Mesodermal cell (in vitro differentiated cells): ENCODE data around the gene PRR23E.

ENCODE experiments used
- H3K27ac ChIP-seq: 2 replicates; pipeline ENCODE4 v1.7.0; 2013; ENCODE audit warnings: mild to moderate bottlenecking, low read depth, low read length, moderate library complexity; ENCODE audit not compliant: severe bottlenecking
- H3K36me3 ChIP-seq: 2 replicates; pipeline ENCODE4 v1.7.1; 2013; ENCODE audit warnings: mild to moderate bottlenecking, low read length, moderate library complexity; ENCODE audit not compliant: control insufficient read depth, insufficient read depth
- H3K4me1 ChIP-seq: one replicate; pipeline ENCODE4 v1.7.1; 2013; ENCODE audit warnings: mild to moderate bottlenecking, low read length; ENCODE audit not compliant: insufficient read depth, control insufficient read depth, poor library complexity, severe bottlenecking
- H3K4me3 ChIP-seq: 2 replicates; pipeline ENCODE4 v1.7.0; 2013; ENCODE audit warnings: low read length, control low read depth, mild to moderate bottlenecking; ENCODE audit not compliant: insufficient read depth, poor library complexity, severe bottlenecking; ENCODE audit errors: extremely low read depth
- H3K9me3 ChIP-seq: 2 replicates; pipeline ENCODE4 v1.7.1; 2013; ENCODE audit warnings: mild to moderate bottlenecking, low read length, moderate library complexity; ENCODE audit not compliant: control insufficient read depth
- WGBS, 2 experiments: methylation state at CpG; one replicate each; pipeline ENCODE4 v1.1.5; 2013; ENCODE audit warnings: missing lambda C conversion rate in 2 of 2; ENCODE audit not compliant: insufficient coverage in 2 of 2; 5-methylcytosine and 5-hydroxymethylcytosine counted together

Gene PRR23E

DNA sequence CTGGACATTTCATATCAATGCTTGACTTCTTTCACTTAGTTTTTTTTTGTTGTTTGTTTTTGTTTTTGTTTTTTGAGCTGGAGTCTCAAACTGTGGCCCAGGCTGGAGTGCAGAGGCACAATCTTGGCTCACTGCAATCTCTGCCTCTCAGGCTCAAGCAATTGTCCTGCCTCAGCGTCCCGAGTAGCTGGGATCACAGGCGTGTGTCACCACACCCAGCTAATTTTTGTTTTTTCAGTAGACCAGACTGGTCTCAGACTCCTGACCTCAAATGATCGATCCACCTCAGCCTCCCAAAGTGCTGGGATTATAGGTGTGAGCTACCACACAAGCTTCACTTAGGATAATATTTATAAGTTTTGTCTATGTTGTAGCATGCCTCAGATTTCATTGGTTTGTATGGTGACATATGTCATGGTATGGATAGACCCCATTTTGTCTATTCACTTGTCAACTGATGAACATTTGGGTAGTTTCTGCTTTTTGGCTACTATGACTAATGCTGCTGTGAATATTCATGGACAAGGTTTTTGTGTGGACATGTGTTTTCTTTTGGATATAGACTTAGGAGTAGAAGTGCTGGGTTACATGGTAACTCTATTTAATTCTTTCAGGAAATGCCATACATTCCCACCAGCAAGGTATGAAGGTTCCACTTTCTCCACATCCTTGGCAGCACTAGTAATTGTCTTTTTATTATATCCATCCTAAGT, 6.8 kb upstream of the PRR23E start:
- Histone ChIP-seq H3K4me1 (no peaks in the 10 kb centered on the region), H3K4me3 (no peak overlapping the region), H3K9me3 (no peaks in the 10 kb centered on the region), H3K27ac (no peak overlapping the region), H3K36me3 (no peaks in the 10 kb centered on the region)
- WGBS, 2 experiments = 89 to 94% methylated on average over 2 to 3 of the region's 4 CpGs

DNA sequence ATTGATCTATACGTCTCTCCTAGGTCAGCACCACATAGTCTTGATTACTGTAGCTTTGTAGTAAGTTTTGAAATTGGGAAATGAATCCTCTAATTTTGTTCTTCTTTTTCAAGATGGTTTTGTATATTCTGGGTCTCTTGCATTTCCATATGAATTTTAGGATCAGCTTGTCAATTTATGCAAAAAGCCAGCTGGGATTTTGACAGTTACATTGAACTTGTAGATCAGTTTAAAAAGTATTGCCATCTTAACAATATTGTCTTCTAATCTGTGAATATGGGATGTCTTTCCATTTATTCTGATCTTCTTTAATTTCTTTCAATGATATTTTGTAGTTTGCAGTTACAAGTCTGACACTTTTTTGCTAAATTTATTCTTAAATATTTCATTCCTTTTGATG, 5.6 kb upstream of the PRR23E start:
- H3K4me3 ChIP-seq = no peak overlapping the region
- H3K36me3 ChIP-seq = no peaks in the 10 kb centered on the region
- H3K27ac ChIP-seq = no peak overlapping the region
- no peaks in the 10 kb centered on the region for H3K9me3 ChIP-seq
- H3K4me1 ChIP-seq = no peaks in the 10 kb centered on the region
- 83% methylated on average over 1 of the region's 1 CpG; no CpG with 5 or more reads in 1 of the 2 experiments for WGBS, 2 experiments

DNA sequence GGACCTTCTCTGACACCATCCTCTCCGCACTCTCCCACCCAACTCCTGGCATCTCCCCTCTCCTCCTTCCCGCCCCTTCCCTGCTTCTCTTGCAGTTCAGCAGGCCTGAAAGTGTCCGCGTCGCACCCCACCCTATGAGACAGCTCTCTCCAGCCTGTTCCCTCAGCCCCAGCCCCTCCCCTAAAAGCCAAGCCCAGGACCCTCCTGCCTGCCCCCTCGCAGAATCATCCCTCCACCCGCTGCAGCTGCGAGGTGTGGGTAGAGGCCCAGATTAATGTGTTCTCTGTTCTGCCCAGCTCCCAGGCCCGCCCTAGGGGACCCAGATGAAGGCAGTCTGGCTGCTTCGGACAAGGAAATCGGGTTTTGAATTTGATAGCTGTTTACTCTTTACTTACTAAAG, 410 bp downstream of the PRR23E start:
- no peaks in the 10 kb centered on the region for H3K9me3 ChIP-seq
- no peak overlapping the region for H3K4me3 ChIP-seq
- 79 to 91% methylated on average over 6 to 8 of the region's 11 CpGs for WGBS, 2 experiments
- H3K27ac ChIP-seq = no peak overlapping the region
- peaks cover 3% of the 10 kb centered on the region for H3K4me1 ChIP-seq
- H3K36me3 ChIP-seq = no peaks in the 10 kb centered on the region

DNA sequence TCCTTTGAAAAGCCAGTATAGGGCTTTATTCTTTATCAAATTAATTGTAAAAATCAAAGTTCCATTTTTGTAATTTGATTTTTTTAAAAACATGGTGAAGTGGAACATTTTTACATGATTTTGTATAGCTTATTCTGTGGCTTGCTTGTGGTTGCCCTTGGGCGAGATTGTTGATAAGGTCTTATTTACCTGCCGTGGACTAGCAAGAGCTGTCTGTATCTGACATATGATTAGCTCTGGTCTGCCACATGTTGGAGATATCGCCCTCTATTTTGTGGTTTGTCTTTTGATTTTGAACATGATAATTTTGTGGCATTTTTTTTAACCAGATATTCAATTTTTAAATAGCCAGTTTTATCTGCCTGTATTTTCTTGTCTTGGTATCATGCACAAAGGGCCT, 844 bp downstream of the PRR23E start:
- H3K27ac ChIP-seq = no peak overlapping the region
- H3K9me3 ChIP-seq = no peaks in the 10 kb centered on the region
- 78 to 100% methylated on average over 1 to 2 of the region's 3 CpGs for WGBS, 2 experiments
- H3K4me3 ChIP-seq = no peak overlapping the region
- H3K4me1 ChIP-seq = peaks cover 3% of the 10 kb centered on the region
- no peaks in the 10 kb centered on the region for H3K36me3 ChIP-seq

DNA sequence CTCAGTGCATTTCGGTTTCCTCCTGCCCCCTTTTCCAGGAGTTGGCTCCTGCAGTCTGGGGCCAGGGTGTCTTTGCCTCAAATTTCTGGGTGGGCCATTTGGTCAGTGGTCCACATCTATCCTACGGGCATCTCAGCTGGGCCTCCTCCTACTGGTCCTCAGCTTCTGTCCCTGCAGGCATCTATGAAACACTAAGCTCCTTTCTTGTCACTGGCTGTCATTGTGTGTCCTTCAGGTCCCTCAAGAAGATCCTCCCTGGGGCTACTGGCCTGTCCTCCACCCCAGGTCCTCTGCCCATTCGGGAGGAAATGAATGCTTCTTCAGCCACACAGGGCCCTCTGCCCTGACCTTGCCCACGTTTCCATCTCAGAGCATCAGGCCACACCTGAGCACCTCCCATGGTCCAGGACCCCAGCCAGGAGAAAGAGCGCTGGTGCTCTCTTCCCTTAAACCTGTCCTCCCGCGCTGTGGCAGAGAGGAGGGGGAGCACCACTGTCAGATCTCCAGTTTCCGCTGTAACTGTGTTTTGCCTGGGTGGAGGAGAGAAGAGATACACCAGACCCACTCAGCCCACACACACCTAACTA, 1.8 kb downstream of the PRR23E start:
- no peaks in the 10 kb centered on the region for H3K9me3 ChIP-seq
- 88 to 91% methylated on average over 4 to 6 of the region's 8 CpGs for WGBS, 2 experiments
- H3K27ac ChIP-seq = no peak overlapping the region
- H3K4me3 ChIP-seq = no peak overlapping the region
- H3K36me3 ChIP-seq = no peaks in the 10 kb centered on the region
- H3K4me1 ChIP-seq = peaks cover 3% of the 10 kb centered on the region

DNA sequence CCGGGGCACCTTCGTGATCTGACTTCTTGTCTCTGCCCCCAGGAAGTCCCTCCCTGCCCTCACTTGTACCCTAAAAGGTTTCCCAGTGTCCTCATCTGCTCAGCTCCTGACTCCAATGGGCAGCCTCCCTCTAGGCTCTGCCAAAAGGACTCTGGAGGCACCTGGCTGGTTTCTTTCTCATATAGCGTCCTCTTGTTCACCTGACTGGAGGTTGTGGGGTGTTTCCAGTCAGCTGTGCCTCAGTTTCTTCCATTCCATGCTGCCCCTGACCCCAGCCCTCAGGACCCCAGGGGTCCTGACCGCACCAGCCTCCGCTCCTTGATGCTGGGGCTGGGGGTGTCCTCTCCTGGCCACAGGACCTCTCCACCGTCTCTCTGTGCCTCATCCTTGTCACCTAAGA, 2.5 kb downstream of the PRR23E start:
- no peak overlapping the region for H3K4me3 ChIP-seq
- no peaks in the 10 kb centered on the region for H3K36me3 ChIP-seq
- H3K27ac ChIP-seq = no peak overlapping the region
- peaks cover 3% of the 10 kb centered on the region for H3K4me1 ChIP-seq
- 79 to 88% methylated on average over 3 to 6 of the region's 6 CpGs for WGBS, 2 experiments
- no peaks in the 10 kb centered on the region for H3K9me3 ChIP-seq

DNA sequence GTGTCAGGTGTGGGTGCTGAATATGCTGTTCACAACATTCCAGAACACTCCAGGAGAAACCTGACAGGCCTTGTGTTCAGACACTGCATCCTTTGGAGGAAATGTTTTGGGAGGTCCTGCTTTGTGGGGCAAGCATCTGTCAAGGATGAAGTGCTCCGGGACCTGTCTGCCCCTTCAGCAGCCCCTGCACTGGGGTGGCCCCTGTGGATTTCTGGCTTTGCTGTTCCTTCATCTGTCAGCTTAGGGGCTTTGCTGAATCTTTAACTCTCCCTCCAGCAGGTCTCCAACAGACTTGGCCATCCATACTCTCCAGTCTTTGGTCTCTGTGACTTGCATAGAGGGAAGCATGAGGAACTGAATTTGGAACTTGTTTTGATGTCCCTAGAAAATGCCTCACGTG, 3.1 kb downstream of the PRR23E start:
- 85 to 100% methylated on average over 1 of the region's 2 CpGs for WGBS, 2 experiments
- H3K4me3 ChIP-seq = no peak overlapping the region
- H3K27ac ChIP-seq = no peak overlapping the region
- H3K36me3 ChIP-seq = no peaks in the 10 kb centered on the region
- H3K4me1 ChIP-seq = peaks cover 3% of the 10 kb centered on the region
- H3K9me3 ChIP-seq = no peaks in the 10 kb centered on the region

DNA sequence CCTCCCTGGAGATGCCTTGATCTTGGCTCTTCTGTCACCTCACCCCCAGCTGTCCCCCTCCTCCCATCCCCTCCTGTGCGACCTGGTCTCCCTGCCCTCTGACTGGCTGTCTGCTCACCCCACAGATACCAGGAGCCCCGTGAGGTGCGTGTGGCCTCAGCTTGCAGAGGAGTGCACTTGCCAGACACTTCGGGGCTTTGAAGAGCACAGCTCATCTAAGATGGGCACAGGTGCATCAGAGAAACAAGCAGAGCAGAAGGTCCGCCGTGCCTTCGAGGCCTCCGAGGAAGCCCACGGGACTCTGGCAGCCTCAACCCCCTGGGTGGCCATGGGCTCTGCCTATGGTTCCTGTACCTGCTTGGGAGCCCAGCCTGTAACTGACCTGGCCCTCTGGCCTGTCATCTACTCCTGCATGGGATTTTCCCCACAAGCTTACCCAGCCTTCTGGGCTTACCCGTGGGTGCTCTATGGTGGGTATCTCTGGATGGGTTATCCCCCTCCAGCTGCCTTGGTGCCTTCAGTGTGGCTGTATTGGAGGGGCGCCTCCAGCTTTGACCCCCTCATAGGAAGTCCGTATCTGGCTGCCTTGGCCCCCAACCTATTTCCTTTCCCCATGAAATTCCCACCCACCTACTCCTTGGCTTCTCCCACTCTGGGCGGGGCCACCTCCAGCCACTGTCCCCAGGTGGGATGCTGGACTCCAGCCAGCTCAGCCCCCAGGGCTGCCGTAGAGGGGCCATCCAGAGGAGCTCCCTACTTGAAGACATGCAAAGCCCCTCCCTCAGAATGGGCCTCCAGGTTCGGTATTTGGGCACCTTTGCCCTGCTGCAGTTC, 3.8 kb downstream of the PRR23E start:
- Histone ChIP-seq H3K27ac (no peak overlapping the region), H3K4me1 (peaks cover 3% of the 10 kb centered on the region), H3K9me3 (no peaks in the 10 kb centered on the region), H3K4me3 (no peak overlapping the region), H3K36me3 (no peaks in the 10 kb centered on the region)
- WGBS, 2 experiments = 84 to 85% methylated on average over 11 to 13 of the region's 15 CpGs

DNA sequence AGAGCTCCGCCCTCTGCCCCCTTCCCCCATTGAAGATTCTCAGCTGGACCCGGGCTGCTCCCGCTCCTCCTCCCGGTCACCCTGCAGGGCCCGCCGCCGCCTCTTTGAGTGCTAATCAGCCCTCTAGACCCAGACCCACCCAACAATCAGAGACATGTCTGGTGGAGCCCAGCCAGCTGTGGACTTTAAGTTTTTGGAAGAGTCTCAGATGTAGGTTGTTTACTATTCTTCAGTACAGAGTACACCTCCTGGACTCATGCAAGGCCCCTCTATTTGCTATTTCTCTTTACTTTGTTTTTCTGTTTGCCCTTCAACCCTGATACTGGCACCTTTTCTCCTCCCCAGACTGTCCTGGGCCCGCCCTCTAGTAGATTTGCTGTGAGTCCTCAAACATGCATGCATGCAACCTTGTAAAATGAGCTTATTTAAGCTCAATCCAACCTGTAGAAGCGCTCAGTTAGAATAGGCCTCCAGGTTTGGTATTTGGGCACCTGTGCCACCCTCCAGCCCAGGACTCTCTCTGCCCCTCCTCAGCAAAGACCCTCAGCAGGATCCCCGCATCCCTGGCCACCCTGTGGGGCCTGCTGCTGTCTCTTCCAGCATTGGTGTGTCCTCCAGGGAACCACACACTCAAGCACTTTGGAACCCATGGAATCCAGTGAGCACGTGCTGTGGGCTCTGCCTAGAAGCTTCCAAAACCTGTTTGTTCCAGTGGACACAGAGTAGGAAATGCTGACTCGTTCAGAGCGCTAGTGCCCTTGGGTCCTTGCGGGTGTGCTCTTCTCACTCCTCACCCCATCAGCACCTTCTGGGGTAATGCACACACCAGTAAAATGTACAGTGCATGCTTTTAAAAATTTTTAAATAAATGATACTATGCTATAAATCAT, 4.6 kb downstream of the PRR23E start:
- 76 to 78% methylated on average over 7 to 10 of the region's 14 CpGs for WGBS, 2 experiments
- Histone ChIP-seq H3K4me3 (no peak overlapping the region), H3K9me3 (no peaks in the 10 kb centered on the region), H3K27ac (no peak overlapping the region), H3K36me3 (no peaks in the 10 kb centered on the region), H3K4me1 (peaks cover 3% of the 10 kb centered on the region)

DNA sequence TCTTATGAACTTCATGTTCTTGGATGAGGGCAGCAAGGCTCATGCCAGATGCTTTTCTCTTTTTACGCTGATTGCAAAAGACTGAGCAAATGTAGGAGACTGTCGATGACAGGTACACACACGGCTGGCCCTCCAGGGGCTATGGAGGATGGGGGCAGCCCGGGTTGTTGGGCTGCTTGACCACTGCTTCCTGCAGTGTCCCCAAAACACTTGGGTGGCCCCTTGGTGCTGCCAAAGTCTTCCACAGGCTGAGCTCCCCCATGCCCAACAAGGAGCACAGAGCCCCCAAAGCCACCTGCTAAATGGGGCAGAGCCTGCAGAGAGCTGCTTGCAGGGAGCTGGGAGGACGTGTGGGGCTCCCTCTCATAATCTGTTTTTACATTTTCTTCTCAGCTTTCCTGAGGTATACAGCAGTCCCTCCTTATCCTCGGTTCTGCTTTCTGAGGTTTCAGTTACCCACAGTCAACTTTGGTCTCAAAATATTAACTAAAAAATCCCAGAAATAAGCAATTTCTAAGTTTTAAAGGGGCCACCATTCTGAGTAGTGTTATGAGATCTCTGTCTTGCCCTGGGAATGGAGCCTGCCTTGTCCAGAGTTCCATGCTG, 7.3 kb downstream of the PRR23E start:
- Histone ChIP-seq H3K4me1 (peaks cover 3% of the 10 kb centered on the region), H3K36me3 (no peaks in the 10 kb centered on the region), H3K4me3 (no peak overlapping the region), H3K27ac (no peak overlapping the region), H3K9me3 (no peaks in the 10 kb centered on the region)
- WGBS, 2 experiments = 80 to 94% methylated on average over 5 to 6 of the region's 6 CpGs
